ENCODE data around the gene SMYD5.
"Not testable (repeated sequence)": the region's sequence is repeated elsewhere in the genome, so short reads cannot be mapped to it uniquely, and the experiment has no call there.

DNA sequence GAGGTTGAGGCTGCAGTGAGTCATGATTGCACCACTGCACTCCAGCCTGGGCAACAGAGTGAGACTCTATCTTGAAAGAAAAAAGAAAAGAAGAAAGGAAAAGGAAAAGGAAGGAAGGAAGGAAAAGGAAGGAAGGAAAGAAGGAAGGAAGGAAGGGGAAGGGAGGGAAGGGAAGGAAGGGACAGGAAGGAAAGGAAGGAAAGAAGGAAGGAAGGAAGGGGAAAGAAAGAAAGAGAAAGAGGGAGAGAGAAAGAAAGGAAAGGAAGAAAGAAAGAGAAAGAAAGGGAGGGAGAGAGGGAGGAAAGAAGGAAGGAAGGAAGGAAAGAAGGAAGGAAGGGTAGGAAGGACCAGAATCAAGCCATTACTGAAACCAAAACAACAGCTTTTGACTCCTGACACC is 45.7 kb upstream of the SMYD5 start:
- TF ChIP-seq, protein P1, sequence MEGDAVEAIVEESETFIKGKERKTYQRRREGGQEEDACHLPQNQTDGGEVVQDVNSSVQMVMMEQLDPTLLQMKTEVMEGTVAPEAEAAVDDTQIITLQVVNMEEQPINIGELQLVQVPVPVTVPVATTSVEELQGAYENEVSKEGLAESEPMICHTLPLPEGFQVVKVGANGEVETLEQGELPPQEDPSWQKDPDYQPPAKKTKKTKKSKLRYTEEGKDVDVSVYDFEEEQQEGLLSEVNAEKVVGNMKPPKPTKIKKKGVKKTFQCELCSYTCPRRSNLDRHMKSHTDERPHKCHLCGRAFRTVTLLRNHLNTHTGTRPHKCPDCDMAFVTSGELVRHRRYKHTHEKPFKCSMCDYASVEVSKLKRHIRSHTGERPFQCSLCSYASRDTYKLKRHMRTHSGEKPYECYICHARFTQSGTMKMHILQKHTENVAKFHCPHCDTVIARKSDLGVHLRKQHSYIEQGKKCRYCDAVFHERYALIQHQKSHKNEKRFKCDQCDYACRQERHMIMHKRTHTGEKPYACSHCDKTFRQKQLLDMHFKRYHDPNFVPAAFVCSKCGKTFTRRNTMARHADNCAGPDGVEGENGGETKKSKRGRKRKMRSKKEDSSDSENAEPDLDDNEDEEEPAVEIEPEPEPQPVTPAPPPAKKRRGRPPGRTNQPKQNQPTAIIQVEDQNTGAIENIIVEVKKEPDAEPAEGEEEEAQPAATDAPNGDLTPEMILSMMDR (IDR thresholded peaks at IDR 0.05) = not testable (repeated sequence)
- TF ChIP-seq POLR2A (IDR thresholded peaks at IDR 0.05) = not testable (repeated sequence)
